HG03196 (cell line): ENCODE results near the gene SAMSN1.
"Not testable (repeated sequence)": the region's sequence is repeated elsewhere in the genome, so short reads cannot be mapped to it uniquely, and the experiment has no call there.

Experiments used
- ATAC-seq: cut with Tn5 transposase; IDR thresholded peaks from one replicate; pipeline ENCODE4 v1.9.1; 2021; ENCODE audit not compliant: unreplicated experiment

The SAMSN1 gene

GRCh38 chr21:14531757-14532316, 14.3 kb downstream of the SAMSN1 start:
- no peak for ATAC-seq

GRCh38 chr21:14530592-14530991, 15.5 kb downstream of the SAMSN1 start:
- no peak for ATAC-seq

- ATAC-seq, result no peak
Observed at GRCh38 chr21:14528815-14529214, 17.3 kb downstream of the SAMSN1 start.

- no peak for ATAC-seq
Observed at GRCh38 chr21:14527696-14528652, 18.1 kb downstream of the SAMSN1 start.

- no peak for ATAC-seq
Observed at GRCh38 chr21:14526836-14527695, 19.0 kb downstream of the SAMSN1 start.

- ATAC-seq, result no peak
Observed at GRCh38 chr21:14526199-14526598, 19.9 kb downstream of the SAMSN1 start.

GRCh38 chr21:14523234-14523633, 22.9 kb downstream of the SAMSN1 start:
- ATAC-seq, result peak; percentile 73

- no peak for ATAC-seq
Observed at GRCh38 chr21:14522736-14523135, 23.4 kb downstream of the SAMSN1 start.

- ATAC-seq, result no peak
Observed at GRCh38 chr21:14520535-14520934, 25.6 kb downstream of the SAMSN1 start.

GRCh38 chr21:14519000-14519399, 27.1 kb downstream of the SAMSN1 start:
- ATAC-seq, result no peak

GRCh38 chr21:14513804-14514203, 32.3 kb downstream of the SAMSN1 start:
- ATAC-seq, result no peak

GRCh38 chr21:14506859-14507457, 39.2 kb downstream of the SAMSN1 start:
- not testable (repeated sequence) for ATAC-seq

GRCh38 chr21:14500873-14501272, 45.2 kb downstream of the SAMSN1 start:
- ATAC-seq, result no peak

- no peak for ATAC-seq
Observed at GRCh38 chr21:14499316-14499715, 46.8 kb downstream of the SAMSN1 start.

GRCh38 chr21:14497825-14498224, 48.3 kb downstream of the SAMSN1 start:
- ATAC-seq, result no peak

GRCh38 chr21:14495075-14495474, 51.0 kb downstream of the SAMSN1 start:
- ATAC-seq, result no peak

- not testable (repeated sequence) for ATAC-seq
Observed at GRCh38 chr21:14494181-14494580, 51.9 kb downstream of the SAMSN1 start.

GRCh38 chr21:14493731-14494130, 52.4 kb downstream of the SAMSN1 start:
- no peak for ATAC-seq

- no peak for ATAC-seq
Observed at GRCh38 chr21:14492931-14493330, 53.2 kb downstream of the SAMSN1 start.

GRCh38 chr21:14491269-14491681, 54.8 kb downstream of the SAMSN1 start:
- ATAC-seq, result no peak

GRCh38 chr21:14488672-14489204, 57.4 kb downstream of the SAMSN1 start:
- ATAC-seq, result no peak
